ENCODE results near the gene GALNT2. TPM values are rescaled to one million over a fixed set of nuclear protein-coding genes. Genes with fewer than 3 reads are reported as not detected.

Gene GALNT2
- total RNA-seq, 1 experiment from 2014 or later: 152 TPM

DNA sequence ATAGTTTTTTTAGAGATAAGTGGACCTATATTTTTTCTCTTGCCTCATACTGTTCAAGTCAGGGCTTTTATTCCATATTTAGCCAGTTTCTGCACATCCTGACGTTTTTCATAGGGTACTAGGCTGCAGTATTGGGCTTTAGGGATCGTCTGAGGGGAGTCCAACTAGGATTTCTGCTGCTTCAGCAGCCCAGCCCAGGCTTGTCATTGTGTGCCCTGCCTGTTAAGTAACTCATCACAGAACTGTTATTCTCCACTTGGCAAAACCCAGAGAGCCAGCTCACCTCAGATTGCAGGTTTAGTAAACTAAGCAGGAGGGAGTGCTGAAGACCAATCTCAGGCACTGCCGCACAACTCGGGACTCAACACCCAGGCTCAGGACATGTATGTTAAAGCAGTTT is 2.8 kb downstream of the GALNT2 start:
- no peaks in the 10 kb centered on the region for H3K27me3 ChIP-seq (ENCODE audit: control insufficient read depth, insufficient read depth, low read length)
- no peak overlapping the region for H3K4me3 ChIP-seq (ENCODE audit: low read depth in 2 of 2, low read length in 2 of 2)
- ATAC-seq (no peak), DNase-seq (ENCODE audit: low read depth, low spot score) (no peak)
- no peaks in the 10 kb centered on the region; the same call in 1 of the 2 replicates for H3K36me3 ChIP-seq (ENCODE audit: control insufficient read depth, insufficient read depth, low read length)
- no peaks in the 10 kb centered on the region for H3K9me3 ChIP-seq (ENCODE audit: control insufficient read depth, insufficient read depth, low read depth, low read length)
- in situ Hi-C loops (cut with HindIII; ENCODE audit: low pct_unique_long_range_greater_than_20kb, low sequenced_read_pairs): no loop called here
- ChIA-PET POLR2A (no interaction called here), CTCF (no interaction called here)
- peaks cover 55% of the 10 kb centered on the region for H3K4me1 ChIP-seq (ENCODE audit: control insufficient read depth, insufficient read depth, low read length)
- no TSS peak for BruUV-seq (replicated peaks)
- H3K27ac ChIP-seq (ENCODE audit: low read length): peak overlapping the region; percentile 69; the same call in 1 of the 2 replicates
- TF ChIP-seq TCF7L2 (IDR thresholded peaks at IDR 0.05; ENCODE audit: low read depth, low read length): no peak
- TF ChIP-seq, protein P1, sequence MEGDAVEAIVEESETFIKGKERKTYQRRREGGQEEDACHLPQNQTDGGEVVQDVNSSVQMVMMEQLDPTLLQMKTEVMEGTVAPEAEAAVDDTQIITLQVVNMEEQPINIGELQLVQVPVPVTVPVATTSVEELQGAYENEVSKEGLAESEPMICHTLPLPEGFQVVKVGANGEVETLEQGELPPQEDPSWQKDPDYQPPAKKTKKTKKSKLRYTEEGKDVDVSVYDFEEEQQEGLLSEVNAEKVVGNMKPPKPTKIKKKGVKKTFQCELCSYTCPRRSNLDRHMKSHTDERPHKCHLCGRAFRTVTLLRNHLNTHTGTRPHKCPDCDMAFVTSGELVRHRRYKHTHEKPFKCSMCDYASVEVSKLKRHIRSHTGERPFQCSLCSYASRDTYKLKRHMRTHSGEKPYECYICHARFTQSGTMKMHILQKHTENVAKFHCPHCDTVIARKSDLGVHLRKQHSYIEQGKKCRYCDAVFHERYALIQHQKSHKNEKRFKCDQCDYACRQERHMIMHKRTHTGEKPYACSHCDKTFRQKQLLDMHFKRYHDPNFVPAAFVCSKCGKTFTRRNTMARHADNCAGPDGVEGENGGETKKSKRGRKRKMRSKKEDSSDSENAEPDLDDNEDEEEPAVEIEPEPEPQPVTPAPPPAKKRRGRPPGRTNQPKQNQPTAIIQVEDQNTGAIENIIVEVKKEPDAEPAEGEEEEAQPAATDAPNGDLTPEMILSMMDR (IDR thresholded peaks at IDR 0.05): no peak
- no peak for TF ChIP-seq POLR2AphosphoS5 (IDR thresholded peaks at IDR 0.05; ENCODE audit: low read depth, low read length)
- TF ChIP-seq SIN3A (IDR thresholded peaks at IDR 0.05; ENCODE audit: borderline replicate concordance, insufficient read depth, low read depth, low read length): no peak
- TF ChIP-seq, protein P2, sequence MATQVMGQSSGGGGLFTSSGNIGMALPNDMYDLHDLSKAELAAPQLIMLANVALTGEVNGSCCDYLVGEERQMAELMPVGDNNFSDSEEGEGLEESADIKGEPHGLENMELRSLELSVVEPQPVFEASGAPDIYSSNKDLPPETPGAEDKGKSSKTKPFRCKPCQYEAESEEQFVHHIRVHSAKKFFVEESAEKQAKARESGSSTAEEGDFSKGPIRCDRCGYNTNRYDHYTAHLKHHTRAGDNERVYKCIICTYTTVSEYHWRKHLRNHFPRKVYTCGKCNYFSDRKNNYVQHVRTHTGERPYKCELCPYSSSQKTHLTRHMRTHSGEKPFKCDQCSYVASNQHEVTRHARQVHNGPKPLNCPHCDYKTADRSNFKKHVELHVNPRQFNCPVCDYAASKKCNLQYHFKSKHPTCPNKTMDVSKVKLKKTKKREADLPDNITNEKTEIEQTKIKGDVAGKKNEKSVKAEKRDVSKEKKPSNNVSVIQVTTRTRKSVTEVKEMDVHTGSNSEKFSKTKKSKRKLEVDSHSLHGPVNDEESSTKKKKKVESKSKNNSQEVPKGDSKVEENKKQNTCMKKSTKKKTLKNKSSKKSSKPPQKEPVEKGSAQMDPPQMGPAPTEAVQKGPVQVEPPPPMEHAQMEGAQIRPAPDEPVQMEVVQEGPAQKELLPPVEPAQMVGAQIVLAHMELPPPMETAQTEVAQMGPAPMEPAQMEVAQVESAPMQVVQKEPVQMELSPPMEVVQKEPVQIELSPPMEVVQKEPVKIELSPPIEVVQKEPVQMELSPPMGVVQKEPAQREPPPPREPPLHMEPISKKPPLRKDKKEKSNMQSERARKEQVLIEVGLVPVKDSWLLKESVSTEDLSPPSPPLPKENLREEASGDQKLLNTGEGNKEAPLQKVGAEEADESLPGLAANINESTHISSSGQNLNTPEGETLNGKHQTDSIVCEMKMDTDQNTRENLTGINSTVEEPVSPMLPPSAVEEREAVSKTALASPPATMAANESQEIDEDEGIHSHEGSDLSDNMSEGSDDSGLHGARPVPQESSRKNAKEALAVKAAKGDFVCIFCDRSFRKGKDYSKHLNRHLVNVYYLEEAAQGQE (IDR thresholded peaks at IDR 0.05; ENCODE audit: insufficient read depth in 1 of 2, low read depth in 2 of 2, low read length in 1 of 2): no peak
- intact Hi-C loops (cut with micrococcal nuclease; ENCODE audit: unreplicated experiment): loop anchor here (10.0 kb wide), 1 partner anchor 405 kb away; no protein-coding TSS in a partner anchor

DNA sequence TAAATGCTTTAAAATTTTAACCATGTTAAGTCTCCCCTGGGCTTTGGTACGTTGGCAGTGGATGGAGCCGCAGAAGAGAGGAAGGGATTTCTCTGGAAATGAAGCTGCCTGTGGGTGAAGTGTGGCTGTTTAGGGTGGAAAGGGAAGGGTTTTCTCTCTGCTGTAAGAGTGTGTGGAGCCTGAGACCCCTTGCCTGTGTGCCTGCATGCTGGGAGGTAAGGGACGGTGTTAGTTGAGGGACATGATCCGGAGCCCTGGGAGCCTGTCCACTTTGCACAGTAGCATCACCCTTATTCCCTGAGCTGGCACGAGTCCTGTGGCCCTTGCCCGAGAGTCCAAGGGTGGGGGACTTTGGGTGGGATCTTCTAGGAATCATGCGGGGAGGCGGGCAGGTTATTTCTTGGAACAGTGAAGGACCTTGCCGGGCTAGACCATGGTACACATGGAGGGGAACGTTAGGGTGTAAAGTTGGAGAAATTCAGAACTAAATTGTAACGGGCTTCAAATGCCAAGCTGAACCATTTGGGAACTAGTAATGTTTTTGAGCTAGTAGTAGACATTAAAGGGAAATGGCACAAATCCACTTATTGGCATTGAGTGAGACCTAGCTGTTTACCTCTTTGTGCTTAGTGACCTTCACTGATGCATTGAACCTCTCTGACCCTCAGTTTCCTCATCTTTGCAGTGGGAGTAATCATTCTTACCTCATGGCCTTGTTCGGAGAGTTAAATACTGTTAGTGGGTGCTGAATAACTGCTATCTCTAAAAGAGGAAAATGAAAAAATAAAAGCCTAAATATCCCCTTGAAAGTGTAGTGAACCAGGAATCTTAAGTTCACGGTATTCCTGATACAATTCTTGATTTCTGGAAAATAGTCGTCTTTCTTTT is 3.5 kb downstream of the GALNT2 start:
- no peaks in the 10 kb centered on the region; the same call in 1 of the 2 replicates for H3K36me3 ChIP-seq (ENCODE audit: control insufficient read depth, insufficient read depth, low read length)
- in situ Hi-C loops (cut with HindIII; ENCODE audit: low pct_unique_long_range_greater_than_20kb, low sequenced_read_pairs): no loop called here
- TF ChIP-seq POLR2AphosphoS5 (IDR thresholded peaks at IDR 0.05; ENCODE audit: low read depth, low read length) (no peak), SIN3A (IDR thresholded peaks at IDR 0.05; ENCODE audit: borderline replicate concordance, insufficient read depth, low read depth, low read length) (no peak), TCF7L2 (IDR thresholded peaks at IDR 0.05; ENCODE audit: low read depth, low read length) (no peak)
- TF ChIP-seq, protein P2 (IDR thresholded peaks at IDR 0.05; ENCODE audit: insufficient read depth in 1 of 2, low read depth in 2 of 2, low read length in 1 of 2): no peak
- TF ChIP-seq, protein P1 (IDR thresholded peaks at IDR 0.05): no peak
- no peaks in the 10 kb centered on the region for H3K27me3 ChIP-seq (ENCODE audit: control insufficient read depth, insufficient read depth, low read length)
- BruUV-seq (replicated peaks): no TSS peak
- DNase-seq (ENCODE audit: low read depth, low spot score): no peak
- H3K4me1 ChIP-seq (ENCODE audit: control insufficient read depth, insufficient read depth, low read length): peaks cover 54% of the 10 kb centered on the region
- no peaks in the 10 kb centered on the region for H3K9me3 ChIP-seq (ENCODE audit: control insufficient read depth, insufficient read depth, low read depth, low read length)
- intact Hi-C loops (cut with micrococcal nuclease; ENCODE audit: unreplicated experiment): no loop called here
- peak overlapping the region; percentile 5; the same call in 1 of the 2 replicates for H3K27ac ChIP-seq (ENCODE audit: low read length)
- ChIA-PET POLR2A (no interaction called here), CTCF (no interaction called here)
- H3K4me3 ChIP-seq (ENCODE audit: low read depth in 2 of 2, low read length in 2 of 2): no peak overlapping the region
- ATAC-seq: no peak
